ENCODE results near the gene ZFAND3. TPM values are rescaled to one million over a fixed set of nuclear protein-coding genes. Genes with fewer than 3 reads are reported as not detected.
"Not testable (repeated sequence)": the region's sequence is repeated elsewhere in the genome, so short reads cannot be mapped to it uniquely, and the experiment has no call there.

The ZFAND3 gene
- total RNA-seq, 1 donor from 2014 or later, result 92.6 TPM

GRCh38 chr6:37981626-37982025, 162.1 kb downstream of the ZFAND3 start:
- DNase-seq (ENCODE audit: low spot score), result no peak
- intact Hi-C loops (cut with DNase I), result no loop called here

DNA sequence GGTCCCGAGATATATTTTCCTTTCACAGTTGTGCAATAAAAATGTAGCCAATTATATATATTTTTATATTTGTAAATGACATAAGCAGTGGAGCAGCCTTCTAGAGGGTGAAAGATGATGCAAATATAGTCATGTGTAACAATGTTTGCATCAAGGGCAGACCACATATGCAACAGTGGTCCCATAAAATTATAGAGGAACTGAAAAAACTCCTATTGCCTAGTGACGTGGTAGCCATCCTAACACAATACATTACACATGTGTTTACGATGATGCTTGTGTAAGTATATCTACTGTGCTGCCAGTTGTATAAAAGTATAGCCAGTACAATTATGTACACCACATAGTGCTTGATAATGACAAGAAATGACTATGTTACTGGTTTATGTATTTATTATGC, 162.8 kb downstream of the ZFAND3 start:
- no peak for DNase-seq (ENCODE audit: low spot score)
- intact Hi-C loops (cut with DNase I), result no loop called here

DNA sequence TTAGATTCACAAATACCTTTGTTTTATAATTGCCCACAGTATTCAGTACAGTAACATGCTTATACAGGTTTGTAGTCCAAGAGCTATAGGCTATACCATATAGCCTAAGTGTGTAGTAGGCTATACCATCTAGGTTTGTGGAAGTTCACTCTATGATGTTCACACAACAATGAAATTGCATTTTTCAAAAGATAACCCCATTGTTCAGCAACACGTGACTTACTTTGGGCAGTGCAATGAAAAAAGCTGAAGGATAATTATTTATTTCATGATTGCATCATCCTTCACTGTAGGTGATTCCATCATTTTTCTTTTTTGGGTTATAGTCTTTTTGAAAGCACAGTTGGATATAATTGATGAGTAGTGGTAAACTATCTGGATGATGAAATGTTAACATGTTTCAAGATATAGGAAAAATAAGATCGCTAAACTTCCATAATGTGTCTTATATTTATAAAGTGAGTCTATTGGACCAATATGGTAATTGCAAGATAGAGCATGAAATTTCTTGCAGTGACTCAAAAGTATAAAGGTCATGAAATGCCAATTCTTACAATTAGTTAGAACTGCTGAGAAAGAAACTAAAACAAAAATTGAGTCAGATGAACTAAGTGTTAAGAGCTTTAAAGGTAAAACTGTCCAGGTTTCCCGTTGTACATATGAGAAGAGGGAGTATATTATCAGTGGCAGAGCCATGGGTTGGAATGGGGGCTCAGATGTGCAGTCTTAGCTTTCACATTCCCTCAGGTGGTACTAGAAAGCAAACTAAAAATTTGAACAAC, 164.4 kb downstream of the ZFAND3 start:
- DNase-seq (ENCODE audit: low spot score), result no peak
- intact Hi-C loops (cut with DNase I), result no loop called here

GRCh38 chr6:37984578-37984977, 165.1 kb downstream of the ZFAND3 start:
- no peak for DNase-seq (ENCODE audit: low spot score)
- intact Hi-C loops (cut with DNase I), result no loop called here

GRCh38 chr6:37985355-37985754, 165.8 kb downstream of the ZFAND3 start:
- intact Hi-C loops (cut with DNase I), result no loop called here
- no peak for DNase-seq (ENCODE audit: low spot score)

GRCh38 chr6:37987018-37987417, 167.5 kb downstream of the ZFAND3 start:
- intact Hi-C loops (cut with DNase I), result no loop called here
- no peak for DNase-seq (ENCODE audit: low spot score)

- DNase-seq (ENCODE audit: low spot score), result no peak
- intact Hi-C loops (cut with DNase I), result no loop called here
These were observed 168.0 kb downstream of the ZFAND3 start for GRCh38 chr6:37987559-37987958.

GRCh38 chr6:37988127-37988526, 168.6 kb downstream of the ZFAND3 start:
- no peak for DNase-seq (ENCODE audit: low spot score)
- intact Hi-C loops (cut with DNase I), result no loop called here

DNA sequence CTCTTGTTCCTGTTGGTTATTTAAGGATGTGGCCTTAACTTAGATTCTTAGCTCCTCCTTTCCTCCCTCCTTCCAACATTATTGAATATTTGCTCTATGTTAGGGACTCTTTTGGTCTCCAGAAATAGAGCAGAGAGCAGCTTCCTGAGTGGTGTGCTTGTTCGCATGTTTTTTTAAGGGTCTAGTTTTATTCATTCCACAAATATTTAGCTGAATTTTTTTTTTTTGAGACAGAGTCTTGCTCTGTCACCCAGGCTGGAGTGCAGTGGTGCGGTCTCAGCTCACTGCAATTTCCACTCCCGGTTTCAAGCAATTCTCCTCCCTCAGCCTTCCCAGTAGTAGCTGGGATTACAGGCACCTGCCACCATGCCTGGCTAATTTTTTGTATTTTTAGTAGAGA, 169.2 kb downstream of the ZFAND3 start:
- intact Hi-C loops (cut with DNase I), result no loop called here
- no peak for DNase-seq (ENCODE audit: low spot score)

- intact Hi-C loops (cut with DNase I), result no loop called here
- DNase-seq (ENCODE audit: low spot score), result no peak
These were observed 171.4 kb downstream of the ZFAND3 start for GRCh38 chr6:37990762-37991525.

- DNase-seq (ENCODE audit: low spot score), result no peak
- intact Hi-C loops (cut with DNase I), result no loop called here
These were observed 173.2 kb downstream of the ZFAND3 start for GRCh38 chr6:37992749-37993148.

GRCh38 chr6:37993194-37993593, 173.7 kb downstream of the ZFAND3 start:
- DNase-seq (ENCODE audit: low spot score); intact Hi-C loops (cut with DNase I): not testable (repeated sequence)

DNA sequence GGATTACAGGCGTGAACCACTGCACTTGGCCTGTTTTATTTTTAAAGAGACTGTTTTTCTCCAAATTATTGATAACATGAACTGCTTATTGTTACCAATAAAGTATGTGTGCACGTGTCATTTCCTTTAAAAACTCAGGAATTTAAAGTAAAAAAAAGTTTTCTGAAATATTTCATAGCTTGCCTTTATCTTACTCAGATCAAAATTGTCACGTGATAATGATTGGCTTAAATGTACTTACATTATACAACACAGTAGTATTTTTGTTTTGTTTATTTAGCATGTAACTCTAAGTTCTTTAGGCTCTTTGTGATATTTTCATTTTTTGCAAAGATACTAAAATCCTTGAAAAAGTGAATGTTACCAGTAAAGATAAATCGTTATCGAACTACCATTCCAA, 174.1 kb downstream of the ZFAND3 start:
- DNase-seq (ENCODE audit: low spot score), result no peak
- intact Hi-C loops (cut with DNase I), result no loop called here

DNA sequence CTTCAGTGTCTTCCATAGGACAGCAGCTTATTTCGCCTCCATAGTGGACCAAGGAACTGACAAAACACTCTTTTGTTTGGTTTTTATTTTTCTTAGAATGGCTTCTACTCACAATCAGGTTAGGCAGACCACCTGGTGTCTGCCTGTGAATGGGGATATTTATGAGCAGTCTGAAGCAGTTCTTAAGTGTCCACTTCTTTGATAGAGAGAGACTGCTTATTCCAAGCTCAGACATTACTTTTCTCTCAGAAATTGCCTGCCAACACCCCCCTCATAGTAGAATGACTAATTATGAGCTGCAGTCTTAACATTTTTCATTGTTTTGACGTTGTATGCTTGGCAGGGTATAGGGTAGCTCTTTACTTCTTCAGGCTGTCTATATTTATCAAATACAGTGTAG, 174.7 kb downstream of the ZFAND3 start:
- intact Hi-C loops (cut with DNase I), result no loop called here
- DNase-seq (ENCODE audit: low spot score), result no peak

- no peak for DNase-seq (ENCODE audit: low spot score)
- intact Hi-C loops (cut with DNase I), result no loop called here
These were observed 178.8 kb downstream of the ZFAND3 start for GRCh38 chr6:37998366-37998765.

GRCh38 chr6:38001386-38001785, 181.9 kb downstream of the ZFAND3 start:
- intact Hi-C loops (cut with DNase I), result no loop called here

GRCh38 chr6:38004908-38005307, 185.4 kb downstream of the ZFAND3 start:
- intact Hi-C loops (cut with DNase I), result no loop called here
- no peak for DNase-seq (ENCODE audit: low spot score)

More at GRCh38 chr6:38001386-38001785, 181.9 kb downstream of the ZFAND3 start:
- DNase-seq (ENCODE audit: low spot score), result no peak

DNA sequence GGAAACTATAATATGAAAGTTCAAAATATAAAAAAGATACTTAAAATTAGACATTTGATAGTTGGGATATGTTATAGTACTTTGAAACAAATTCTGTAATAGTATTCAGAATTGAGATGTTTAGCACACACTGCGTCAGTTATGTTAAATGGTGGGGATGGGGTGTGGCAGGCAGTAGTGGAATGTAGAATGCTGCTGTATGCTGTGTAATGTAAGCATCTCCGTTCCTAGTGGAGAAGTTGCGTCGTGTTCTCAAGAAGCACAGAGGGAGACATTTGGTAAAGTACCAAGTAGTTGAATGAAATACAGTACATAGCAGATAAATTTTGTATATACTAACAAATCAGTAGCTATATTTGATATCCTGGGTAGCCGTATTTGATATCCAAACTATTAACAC, 192.4 kb downstream of the ZFAND3 start:
- intact Hi-C loops (cut with DNase I), result loop anchor here (5.0 kb wide), 2 partner anchors 220 to 305 kb away; no protein-coding TSS in a partner anchor
- no peak for DNase-seq (ENCODE audit: low spot score)

GRCh38 chr6:38012573-38012972, 193.0 kb downstream of the ZFAND3 start:
- no peak for DNase-seq (ENCODE audit: low spot score)
- intact Hi-C loops (cut with DNase I), result loop anchor here (5.0 kb wide), 2 partner anchors 220 to 305 kb away; no protein-coding TSS in a partner anchor

GRCh38 chr6:38015341-38015740, 195.8 kb downstream of the ZFAND3 start:
- intact Hi-C loops (cut with DNase I), result no loop called here
- no peak for DNase-seq (ENCODE audit: low spot score)

DNA sequence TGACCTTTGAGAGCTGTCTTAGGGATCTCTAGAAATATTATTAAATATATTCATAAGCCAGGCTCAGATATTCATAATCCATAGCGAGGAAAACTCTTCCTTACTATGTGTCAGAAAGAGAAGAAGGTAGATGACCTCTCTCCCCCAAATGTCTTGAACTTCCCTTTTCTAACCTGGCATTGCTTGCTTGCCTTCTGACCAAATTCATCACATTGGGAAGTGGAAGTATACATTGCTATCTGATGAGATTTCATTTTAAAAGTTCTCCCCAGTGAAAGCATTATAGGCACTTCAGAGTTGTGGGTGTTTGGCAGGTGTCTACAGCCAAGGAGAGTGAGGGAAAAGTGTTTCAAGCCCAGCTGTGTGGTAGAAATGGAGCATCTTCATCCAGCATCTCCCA, 197.3 kb downstream of the ZFAND3 start:
- no peak for DNase-seq (ENCODE audit: low spot score)
- intact Hi-C loops (cut with DNase I), result no loop called here

All from cardiac septum (tissue), 1 donor.